Astrocyte of the hippocampus (primary cell): ENCODE data around the gene ZBTB7B.
A peak's percentile ranks its signal among the peaks of the same experiment; 100 is the strongest.

ENCODE experiments used
- DNase-seq: peaks from one replicate; pipeline ENCODE4 v3.0.0; 2011; ENCODE audit warnings: low read depth, low spot score

ZBTB7B gene

DNA sequence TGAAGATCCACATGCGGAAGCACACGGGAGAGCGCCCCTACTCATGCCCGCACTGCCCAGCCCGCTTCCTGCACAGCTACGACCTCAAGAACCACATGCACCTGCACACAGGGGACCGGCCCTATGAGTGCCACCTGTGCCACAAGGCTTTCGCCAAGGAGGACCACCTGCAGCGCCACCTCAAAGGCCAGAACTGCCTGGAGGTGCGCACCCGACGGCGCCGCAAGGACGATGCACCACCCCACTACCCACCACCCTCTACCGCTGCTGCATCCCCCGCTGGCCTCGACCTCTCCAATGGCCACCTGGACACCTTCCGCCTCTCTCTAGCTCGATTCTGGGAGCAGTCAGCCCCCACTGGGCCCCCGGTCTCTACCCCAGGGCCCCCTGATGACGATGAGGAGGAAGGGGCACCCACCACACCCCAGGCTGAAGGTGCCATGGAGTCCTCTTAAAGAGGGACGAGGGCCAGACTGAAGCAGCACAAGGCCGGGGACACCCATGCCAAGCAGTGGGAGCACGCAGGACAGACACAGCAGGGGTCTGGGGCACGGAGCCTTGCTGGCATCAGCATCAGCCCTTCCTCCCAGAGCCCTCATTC is 13.7 kb downstream of the ZBTB7B start:
- no peak for DNase-seq

DNA sequence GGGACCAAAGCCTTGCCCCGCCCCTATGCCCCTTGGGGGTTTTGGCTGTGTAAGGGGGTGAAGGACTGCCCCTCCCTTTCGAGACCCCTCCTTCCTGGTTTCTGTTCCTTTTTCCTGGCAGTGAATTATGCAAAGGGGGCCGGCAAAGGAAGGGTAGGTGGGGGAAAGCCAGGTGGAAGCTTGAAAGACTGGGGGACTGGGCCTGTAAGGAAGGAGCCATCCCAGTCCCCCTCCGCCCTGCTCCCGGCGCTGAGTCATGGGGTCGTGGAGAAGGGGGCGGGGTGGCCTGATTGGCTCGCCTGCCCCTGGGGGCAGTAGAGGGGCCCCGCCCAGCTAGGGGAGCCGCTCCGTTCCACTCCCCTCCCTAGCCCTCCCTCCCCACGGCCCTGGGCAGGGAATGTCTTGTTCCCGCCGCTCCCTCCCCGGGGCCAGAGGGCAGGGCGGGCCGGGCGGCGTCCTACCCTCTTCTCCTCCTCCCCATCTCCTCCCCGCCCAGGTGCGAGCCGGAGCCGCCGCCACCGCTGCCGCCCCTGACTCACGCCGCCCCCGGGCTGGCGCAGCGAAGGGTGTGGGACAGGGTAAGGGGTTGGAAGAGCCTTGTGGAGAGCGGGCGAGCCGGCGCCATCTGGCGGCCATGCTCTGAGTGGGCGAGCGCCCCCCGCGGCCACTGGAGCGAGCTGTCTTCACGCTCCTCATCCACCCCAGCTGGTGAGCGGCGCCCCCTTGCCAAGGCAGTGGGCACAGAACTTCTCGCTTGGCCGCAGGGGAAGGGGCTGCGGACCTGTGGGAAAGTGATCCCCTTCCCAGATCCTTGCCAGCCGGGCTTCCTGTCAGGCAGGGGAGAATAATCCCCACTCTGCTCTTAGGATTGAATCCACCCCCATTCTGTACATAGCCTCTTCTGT is 14.7 kb downstream of the ZBTB7B start:
- DNase-seq = peak; percentile 97

DNA sequence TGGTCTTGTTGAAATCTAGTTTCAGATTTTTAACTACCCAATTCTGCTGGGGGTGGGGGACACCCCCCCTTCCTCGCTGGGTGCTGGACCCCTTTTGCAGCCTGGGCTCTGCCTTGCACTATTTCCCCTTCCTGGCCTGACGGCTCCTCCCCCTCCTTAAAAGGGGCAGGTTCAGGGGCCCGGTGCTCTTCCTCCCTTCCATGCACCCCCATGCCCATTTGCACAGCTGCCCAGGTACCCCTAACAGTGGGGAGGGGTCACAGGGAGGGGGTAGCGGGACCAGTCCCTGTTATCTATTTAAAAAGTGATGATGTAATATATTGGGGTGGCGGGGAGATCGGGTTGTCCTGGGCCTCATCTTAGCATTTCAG is 15.3 kb downstream of the ZBTB7B start:
- DNase-seq = no peak

DNA sequence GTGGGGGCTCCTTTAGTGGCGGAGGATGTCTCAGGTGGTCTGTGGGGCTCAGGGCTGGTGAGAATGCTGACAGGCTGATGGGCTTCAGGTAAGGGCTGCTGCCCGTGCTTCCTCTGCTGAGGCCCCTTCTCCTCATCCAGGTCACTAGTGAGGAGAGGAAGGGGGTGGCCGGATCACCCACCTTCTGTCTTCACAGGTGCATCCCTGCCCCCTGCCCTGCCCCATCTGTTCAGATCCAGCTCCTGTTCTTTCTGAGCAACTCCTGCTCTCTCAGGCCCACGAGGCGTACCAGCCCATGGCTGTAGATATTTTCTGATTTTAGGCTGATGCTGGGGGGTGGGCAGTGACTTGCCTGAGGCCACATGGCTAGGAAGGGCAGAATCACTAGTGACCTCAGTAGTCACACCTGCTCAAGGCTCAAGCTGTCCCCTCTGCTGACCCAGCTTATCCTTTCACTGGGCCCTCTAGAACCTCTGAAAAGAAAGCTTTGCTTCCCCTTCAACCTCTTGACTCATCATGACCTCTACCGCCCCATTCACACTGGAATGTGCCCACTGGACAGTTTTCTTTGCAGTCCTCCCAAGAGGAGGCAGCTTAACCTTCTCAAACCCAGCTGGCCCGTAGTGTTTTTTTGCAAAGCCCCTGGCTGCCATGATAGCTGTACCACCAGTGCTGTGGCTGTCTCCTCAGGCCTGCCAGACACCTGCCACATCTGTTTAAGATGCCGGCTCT is 16.2 kb downstream of the ZBTB7B start:
- no peak for DNase-seq

DNA sequence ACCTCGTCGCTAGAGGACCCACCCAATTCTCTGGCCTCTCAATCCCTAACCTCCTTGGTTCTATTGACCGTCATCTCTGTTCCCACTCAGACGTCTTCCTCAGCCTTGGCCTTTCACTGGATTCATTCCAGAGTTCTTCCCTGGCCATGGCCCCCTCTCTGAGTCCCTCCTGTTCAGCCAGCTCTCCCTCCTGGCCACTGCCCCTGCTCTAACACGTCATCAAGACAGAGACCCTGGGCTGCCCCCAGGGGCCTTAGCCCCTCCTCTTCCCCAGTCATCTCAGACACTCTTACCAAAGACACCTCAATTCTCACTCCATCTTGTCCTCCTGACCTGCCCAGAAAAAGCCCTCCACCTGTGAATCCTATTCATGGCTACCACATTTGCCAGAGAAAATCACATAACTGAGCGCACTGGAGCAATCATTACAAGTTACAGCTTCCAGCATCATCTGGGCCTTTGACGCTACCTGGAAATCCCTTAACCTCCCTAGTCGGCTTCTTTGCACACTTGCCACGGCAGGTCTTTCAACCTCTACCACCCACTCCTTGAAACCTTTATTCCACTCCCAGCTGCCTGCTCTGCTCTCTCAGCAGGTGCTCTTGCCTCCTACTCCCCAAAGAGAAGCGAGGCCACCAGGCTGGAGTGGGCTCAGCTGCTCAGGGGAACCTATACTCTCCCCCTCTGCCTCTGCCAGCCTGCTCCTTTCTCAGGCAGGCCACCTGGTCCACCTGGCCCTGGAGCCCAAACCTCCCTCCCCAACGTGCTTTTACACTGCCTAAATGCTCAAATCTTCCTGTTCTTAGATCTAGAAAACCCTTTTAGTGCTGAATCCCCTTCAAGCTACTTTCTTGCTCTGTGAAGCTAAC is 17.0 kb downstream of the ZBTB7B start:
- no peak for DNase-seq

DNA sequence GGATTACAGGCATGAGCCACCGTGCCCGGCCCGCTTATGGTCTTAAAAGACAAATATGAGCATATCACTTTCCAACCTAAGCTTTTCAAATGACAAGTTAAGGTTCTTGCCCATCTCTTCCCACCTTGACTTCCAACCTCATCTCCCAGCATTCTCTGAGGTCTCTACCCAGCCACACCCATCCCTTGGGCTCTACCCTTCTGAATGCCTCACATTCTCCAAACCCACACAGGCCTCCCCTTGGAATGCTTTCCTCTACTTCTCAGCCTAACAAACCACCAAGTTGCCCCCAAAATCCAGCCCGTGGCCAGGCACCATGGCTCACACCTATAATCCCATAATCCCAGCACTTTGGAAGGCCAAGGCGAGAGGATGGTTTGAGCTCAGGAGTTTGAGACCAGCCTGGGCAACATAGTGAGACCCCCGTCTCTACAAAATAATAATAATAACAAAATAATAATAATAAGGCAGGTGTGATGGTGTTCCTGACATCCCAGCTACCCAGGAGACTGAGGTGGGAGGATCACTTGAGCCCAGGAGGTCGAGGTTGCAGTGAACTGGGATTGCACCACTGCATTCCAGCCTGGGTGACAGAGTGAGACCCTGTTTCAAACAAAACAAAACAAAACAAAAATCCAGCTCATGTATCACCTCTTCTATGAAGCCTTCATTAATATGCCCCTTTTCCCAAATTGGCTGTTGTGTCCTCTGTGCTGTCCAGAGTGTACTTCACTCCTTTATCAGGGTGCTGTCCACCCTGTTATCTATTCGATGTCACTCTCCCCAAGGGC is 19.7 kb downstream of the ZBTB7B start:
- DNase-seq = peak; percentile 29

DNA sequence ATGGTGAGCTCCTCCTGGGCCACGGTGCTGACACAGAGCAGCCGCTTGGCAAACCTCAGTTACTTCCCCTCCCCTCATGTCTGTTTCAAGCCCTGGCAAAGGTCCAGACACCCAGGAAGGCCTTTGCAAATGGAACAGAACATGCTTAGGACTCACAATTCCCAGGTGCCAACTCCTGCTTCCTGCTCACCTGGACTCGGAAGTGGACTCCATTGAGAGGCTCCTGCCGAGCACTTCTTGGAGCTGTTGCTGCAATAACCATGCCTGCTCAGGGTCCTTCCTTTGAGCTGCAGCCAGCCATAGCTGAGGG is 20.3 kb downstream of the ZBTB7B start:
- no peak for DNase-seq

DNA sequence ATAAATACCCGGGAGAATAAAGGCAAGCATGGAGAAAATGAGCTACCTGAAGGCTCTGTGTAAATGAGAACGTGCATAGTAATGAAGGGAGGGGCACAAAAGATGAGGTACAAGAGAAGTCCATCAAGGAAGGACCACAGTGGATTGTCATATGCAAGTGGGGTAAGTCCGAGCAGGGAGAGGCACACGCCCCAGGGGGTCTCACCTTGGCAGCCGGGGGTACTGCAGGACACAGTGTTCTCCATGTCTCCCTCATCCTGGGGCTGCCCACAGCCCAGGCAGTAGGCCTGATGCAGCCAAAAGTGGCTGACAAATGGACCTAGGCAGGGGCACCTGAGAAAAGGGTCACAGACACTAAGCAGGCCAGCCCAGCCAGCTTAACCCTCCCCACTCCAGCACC is 21.0 kb downstream of the ZBTB7B start:
- no peak for DNase-seq

DNA sequence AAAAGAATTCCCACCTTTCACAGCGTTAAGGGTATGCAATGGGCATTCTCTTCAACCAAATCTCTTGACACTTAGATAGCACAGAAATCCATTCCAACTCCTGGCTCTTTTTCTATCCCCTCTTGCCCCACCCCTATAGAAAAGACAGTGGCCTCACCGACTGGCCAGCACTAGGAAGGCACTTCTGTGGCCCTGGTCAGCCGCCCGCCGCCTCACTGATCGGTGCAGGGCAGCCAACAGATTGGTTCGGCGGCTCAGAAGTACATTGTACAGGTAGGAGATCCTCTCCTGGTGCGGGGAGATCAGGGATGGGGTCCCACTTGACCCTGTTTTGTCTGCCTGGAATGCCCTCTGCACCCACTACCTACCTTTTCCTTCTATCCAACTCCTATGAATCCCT is 21.7 kb downstream of the ZBTB7B start:
- no peak for DNase-seq

DNA sequence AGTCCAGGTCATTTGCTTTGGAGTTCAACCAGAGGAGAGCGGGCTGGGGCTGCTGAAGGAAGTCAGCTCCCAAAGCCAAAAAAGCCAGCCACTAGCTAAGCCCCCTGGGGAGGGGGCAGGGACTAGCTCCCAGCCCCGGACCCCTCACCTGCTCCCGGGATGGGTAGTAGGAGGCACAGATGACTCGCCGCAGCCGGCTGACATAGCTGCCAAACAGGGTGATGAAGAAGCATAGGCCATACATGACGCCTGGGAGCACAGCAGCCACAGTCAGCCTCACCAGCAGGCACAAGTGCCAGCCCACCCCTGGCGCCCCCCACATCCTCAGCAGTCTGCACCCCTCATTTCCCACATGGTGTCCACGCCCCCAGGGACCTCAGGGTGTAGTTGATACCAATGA is 23.6 kb downstream of the ZBTB7B start:
- DNase-seq = no peak

DNA sequence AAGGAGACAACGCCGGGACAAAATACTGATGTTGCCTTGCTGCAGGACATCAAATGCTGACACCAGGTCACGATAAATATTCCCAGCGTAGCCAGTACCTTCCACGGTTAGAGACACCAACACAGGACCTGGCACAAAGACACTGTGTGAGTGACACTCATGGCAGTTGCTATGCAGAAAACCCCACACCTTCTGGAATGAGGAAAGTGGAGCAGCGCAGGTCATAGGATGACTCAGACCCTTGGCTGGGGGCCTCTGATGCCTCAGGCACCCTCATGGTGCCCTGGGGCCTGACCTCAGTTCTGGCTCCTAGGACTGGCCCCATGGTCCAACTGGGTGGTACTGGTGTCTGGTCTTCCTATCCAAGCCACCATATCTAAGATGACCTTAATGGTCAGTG is 24.0 kb downstream of the ZBTB7B start:
- peak; percentile 28 for DNase-seq

DNA sequence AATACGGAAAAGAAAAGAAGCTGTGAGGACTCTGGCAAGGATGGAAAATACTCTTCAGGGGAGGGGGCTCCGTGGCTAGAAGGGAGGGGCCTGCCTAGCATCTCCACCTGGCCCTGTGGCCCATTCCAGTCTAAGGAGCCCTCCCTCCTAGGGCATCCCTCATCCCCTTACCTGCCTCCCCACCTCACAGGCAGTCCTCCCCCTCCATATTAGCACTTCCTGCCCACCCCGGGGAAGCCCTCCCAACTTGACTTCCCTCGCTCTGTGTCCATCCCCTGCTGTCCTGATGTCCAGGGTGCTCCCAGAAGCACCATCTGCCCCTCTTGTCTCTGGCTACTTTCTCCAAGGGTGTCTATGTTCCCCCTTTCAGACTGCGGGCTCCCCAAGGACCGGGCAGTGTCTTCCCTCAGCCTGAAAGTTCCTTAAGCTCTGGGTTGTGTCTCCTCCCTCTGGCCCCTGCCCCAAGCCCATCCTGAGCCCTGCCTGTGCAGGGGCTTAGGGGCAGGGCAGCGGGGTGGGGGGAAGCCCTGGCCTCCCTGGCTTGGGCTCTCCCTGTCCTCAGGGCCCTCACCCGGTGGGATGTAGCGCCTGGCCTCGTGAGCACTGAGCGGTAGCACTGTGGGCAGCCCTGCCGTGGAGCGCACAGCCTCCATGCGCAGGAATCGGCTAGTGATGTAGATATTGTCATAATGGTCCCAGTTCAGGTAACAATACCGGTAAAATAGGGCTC is 27.1 kb downstream of the ZBTB7B start:
- DNase-seq = no peak

DNA sequence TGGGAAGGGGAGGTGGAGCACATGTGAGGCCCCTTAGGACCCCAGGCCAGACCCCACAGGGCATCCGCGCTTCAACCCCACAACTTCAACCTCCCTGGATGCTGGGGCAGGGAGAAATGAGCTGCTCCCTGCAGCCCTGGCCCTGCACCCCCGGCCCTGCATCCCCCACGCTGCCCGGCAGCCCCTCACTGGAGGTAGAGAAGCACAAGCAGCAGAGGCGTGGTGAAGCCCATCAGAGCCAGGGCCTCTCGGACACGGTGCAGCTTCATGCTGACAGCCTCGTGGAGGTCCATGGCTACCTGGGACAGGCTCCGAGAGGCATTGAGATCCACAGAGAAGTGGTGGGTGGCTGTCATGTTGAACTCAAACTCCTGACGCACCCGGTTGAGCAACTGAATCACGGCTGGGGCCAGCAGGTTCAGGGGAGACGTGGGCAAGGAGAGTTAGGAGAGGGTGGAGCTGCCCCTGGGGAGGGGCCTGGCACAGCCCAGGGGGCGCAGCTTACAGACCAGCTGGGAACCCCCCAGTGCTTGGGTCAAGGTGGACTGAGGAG is 27.7 kb downstream of the ZBTB7B start:
- DNase-seq = no peak

DNA sequence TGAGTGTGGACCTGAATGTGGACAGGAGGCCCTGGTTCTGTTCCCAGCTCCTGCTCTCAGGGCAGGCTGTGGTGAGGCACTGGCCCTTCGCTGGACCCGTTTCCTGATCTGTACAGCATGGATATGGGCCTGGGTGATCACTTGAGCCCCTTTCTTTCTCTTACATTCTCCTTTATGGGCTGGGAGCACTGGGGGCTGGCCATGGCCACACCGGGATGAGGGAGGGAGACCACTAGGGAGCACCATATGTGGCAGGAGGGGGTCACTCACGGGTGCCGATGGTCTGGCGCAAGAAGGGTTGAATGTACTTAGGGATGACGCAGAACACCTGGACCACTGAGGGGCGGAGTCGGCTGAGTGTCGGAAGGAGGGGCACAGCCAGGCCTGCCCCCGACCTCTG is 28.3 kb downstream of the ZBTB7B start:
- no peak for DNase-seq

DNA sequence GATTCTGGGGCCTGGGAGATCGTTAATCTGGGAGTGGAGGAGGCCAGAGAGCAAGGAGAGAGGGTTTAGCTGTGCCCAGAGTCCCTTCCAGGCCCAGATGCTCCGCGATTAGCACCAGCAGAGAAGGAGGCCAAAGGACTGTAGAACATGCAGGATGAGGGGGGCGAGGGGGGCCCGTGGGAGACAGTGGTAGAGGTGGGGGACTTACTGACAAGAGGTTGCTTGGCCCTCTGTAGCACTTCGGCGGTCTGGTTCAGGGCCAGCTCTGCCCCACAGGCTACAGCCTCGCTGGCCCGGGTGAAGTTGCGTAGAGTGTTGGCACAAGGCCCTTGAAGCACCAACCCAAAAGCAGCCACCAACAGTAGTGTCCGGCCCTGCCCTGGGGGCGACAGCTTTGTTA is 30.3 kb downstream of the ZBTB7B start:
- DNase-seq = no peak

DNA sequence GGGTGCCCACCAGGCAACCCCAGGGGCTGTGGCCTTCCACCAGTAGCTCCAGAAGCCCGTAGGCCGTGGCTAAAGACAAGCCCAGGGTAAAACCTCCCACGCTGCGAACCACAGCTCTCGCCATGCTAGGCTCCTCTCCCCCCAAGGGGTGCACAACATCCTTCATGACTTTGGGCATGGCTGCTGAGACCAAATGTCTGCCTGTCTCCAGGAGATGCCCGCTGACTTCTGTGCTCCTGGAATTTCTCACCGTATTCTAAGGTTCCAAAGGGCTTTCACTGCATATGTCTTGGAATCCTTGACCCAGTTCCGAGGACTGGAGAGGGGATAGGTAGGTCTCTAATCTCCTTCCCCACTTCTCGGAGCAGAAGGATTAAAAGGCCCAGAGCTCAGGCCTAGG is 30.9 kb downstream of the ZBTB7B start, which contains the start of the genes DCST1 and DCST2:
Gene DCST1, plus strand, starts transcription at position 301 of the 400 bp plus-strand sequence. CDS start 213 bp downstream, outside the sequence.
Gene DCST2, minus strand, starts transcription at position 258 of the 400 bp plus-strand sequence. Its CDS starts 80 bp downstream, at position 178.
- no peak for DNase-seq

DNA sequence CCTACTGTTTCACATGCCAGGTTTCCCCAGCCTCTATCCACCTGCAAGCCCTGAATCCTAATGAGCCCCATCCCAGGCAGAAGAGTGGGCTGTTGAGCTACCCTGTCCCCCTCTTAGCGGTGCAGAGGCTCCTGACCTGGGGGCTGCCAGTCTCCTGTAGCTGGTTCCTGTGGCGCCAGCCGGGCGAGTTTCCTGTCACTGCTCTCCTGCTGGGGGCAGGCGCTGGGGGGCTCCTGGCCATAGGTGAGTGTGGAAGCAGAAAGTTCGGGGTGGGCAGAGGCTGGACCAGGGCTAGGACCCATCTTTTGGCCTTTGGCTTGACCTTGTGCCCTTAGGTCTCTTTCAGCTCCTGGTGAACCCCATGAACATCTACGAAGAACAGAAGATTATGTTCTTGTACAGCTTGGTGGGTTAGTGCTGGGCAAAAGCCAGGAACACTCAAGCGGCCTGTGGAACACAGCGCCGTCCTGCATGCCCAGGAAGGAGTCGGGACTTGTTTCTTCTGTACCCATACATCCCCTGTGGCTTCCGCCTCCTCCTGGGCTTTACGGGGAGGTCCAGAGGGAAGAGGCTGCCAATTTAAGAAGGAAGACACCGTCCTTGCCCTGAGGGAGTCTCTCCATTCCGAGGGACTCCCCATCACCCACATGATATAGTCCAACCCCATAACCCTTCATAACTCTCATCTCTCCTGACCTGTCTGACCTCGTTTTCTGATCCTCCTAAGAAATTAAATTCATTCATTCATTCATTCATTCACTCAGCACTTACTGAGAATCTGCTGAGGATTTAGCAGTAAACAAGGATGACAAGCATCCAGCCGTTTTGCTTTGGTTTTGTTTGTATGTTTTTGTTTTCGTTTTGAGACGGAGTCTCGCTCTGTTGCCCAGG is 32.0 kb downstream of the ZBTB7B start:
- DNase-seq = no peak

DNA sequence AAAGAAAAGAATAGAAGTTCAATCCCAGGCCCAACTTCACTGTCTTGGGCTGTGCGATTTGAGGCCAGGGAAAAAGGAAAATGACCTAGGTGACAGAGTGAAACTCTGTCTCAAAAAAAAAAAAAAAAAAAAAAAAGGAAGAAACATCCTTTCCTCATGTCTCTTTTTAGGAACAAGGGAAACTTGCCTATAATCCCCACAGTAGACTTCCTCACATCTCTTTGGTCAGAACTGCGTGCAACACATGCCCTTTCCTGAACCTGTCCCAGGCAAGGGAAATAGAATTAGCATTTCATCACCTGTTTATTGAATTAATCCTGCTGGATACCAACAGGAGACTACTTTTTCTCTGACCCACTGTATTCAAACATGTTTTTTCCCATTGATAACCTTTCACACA is 33.3 kb downstream of the ZBTB7B start:
- DNase-seq = no peak

DNA sequence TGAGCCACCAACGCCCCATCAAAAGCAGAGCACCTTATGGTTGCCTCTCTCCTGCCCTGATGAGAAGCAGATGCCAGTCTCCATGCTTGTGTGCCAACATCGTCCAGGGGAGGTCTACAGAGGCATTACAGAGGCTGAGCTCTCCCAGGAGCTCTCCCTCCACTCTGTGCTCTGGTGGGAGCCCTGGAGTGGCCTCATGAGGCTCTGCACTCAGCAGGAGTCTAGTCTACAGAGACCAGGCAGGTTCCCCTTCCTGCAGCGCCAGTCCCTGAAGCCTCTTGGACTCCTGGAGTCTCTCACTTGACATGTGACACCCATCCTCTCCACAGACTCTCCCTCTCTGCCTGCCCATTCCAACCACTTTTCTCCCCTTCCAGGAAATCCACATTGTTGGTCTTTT is 34.4 kb downstream of the ZBTB7B start:
- no peak for DNase-seq
